Endometrium (tissue), 2 donors: Measurements from ENCODE around the gene FLYWCH2.
"Not testable (repeated sequence)": the region's sequence is repeated elsewhere in the genome, so short reads cannot be mapped to it uniquely, and the experiment has no call there.

Experiments used
- FAIRE-seq: peaks from 2 replicates; lab custom pipeline; 2012; peaks lifted over from hg19 to GRCh38; lab: Jason Lieb, UNC
- donor health status: control.
- donor health status: control.

FLYWCH2 gene

GRCh38 chr16:2938206-2938605 lies 55.2 kb downstream of the FLYWCH2 start:
- FAIRE-seq, result no peak

GRCh38 chr16:2939968-2940367 lies 57.0 kb downstream of the FLYWCH2 start:
- FAIRE-seq, result no peak

DNA sequence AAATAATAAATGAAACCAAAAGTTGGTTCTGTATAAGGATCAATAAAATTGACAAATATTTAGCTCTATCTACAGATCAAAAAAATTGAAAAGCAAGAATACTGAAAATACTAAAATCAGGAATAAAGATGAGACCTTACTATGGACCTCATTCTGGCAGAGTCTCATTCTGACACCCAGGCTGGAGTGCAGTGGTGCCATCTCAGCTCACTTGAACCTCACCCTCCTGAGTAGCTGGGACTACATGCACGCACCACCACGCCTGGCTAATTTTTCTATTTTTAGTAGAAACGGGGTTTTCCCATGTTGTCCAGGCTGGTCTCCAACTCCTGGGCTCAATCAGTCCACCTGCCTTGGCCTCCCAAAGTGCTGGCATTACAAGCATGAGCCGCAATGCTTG lies 59.0 kb downstream of the FLYWCH2 start:
- FAIRE-seq, result no peak

GRCh38 chr16:2943716-2944115 lies 60.7 kb downstream of the FLYWCH2 start:
- not testable (repeated sequence) for FAIRE-seq

- no peak for FAIRE-seq
Observed at GRCh38 chr16:2946649-2947048, 63.6 kb downstream of the FLYWCH2 start.
